MM.1S (cell line): ENCODE measurements around the gene PCDHA5.
"Not testable (repeated sequence)": the region's sequence is repeated elsewhere in the genome, so short reads cannot be mapped to it uniquely, and the experiment has no call there.

ENCODE experiments used
- DNase-seq: peaks from one replicate; pipeline ENCODE4 v3.0.0-alpha.2; 2015
- H2AFZ ChIP-seq: fragments of 300-600 bp; sonication (generic); 2 replicates; pipeline ENCODE4 v1.6.0; 2016; ENCODE audit warnings: antibody characterized with exemption, low read length
- H3F3A ChIP-seq: fragments of 300-600 bp; sonication (generic); 2 replicates; pipeline ENCODE4 v1.6.1; 2016; ENCODE audit warnings: mild to moderate bottlenecking, antibody characterized with exemption, low read length, moderate library complexity, mixed read lengths; ENCODE audit not compliant: insufficient read depth
- H3K27ac ChIP-seq: fragments of 300-600 bp; sonication (generic); 2 replicates; pipeline ENCODE4 v1.5.1; 2016; ENCODE audit warnings: mild to moderate bottlenecking, low read length
- H3K27me3 ChIP-seq: fragments of 300-600 bp; sonication (generic); replicated peaks from 2 replicates; pipeline ENCODE4 v1.6.0; 2016; ENCODE audit warnings: low read length; ENCODE audit not compliant: insufficient read depth
- H3K36me3 ChIP-seq: fragments of 300-600 bp; sonication (generic); replicated peaks from 2 replicates; pipeline ENCODE4 v1.6.1; 2016; ENCODE audit warnings: mild to moderate bottlenecking, low read length, mixed read lengths; ENCODE audit not compliant: insufficient read depth
- H3K4me1 ChIP-seq: fragments of 300-600 bp; sonication (generic); 2 replicates; pipeline ENCODE4 v1.6.1; 2016; ENCODE audit warnings: low read length, mixed read lengths
- H3K4me2 ChIP-seq: fragments of 300-600 bp; sonication (generic); 2 replicates; pipeline ENCODE4 v1.6.0; 2016; ENCODE audit warnings: low read depth, low read length
- H3K4me3 ChIP-seq: fragments of 300-600 bp; sonication (generic); 2 replicates; pipeline ENCODE4 v1.5.1; 2016; ENCODE audit warnings: low read length, mixed read lengths
- H3K79me2 ChIP-seq: fragments of 300-600 bp; sonication (generic); 2 replicates; pipeline ENCODE4 v1.6.1; 2016; ENCODE audit warnings: mixed run types, low read length, mixed read lengths
- H3K9ac ChIP-seq: fragments of 300-600 bp; sonication (generic); 2 replicates; pipeline ENCODE4 v1.6.1; 2016; ENCODE audit warnings: low read length, mixed read lengths
- H3K9me2 ChIP-seq: fragments of 300-600 bp; sonication (generic); replicated peaks from 2 replicates; pipeline ENCODE4 v1.6.1; 2016; ENCODE audit warnings: mild to moderate bottlenecking, low read length, mixed read lengths; ENCODE audit not compliant: insufficient read depth
- H3K9me3 ChIP-seq: fragments of 300-600 bp; sonication (generic); replicated peaks from 2 replicates; pipeline ENCODE4 v1.6.1; 2016; ENCODE audit warnings: mild to moderate bottlenecking, low read length, mixed read lengths; ENCODE audit not compliant: insufficient read depth
- H4K20me1 ChIP-seq: fragments of 300-600 bp; sonication (generic); 2 replicates; pipeline ENCODE4 v1.6.1; 2016; ENCODE audit warnings: mild to moderate bottlenecking, low read length, moderate library complexity, mixed read lengths; ENCODE audit not compliant: insufficient read depth
- CTCF ChIP-seq: fragments of 300-600 bp; sonication (generic); IDR thresholded peaks from 2 replicates; pipeline ENCODE4 v1.5.1; 2016; ENCODE audit warnings: antibody characterized with exemption, low read length, mixed read lengths
- EZH2 ChIP-seq: fragments of 300-600 bp; sonication (generic); optimal IDR thresholded peaks from 2 replicates; pipeline ENCODE3; 2017; ENCODE audit warnings: low read depth, mild to moderate bottlenecking, antibody characterized with exemption, low read length, mixed read lengths
- EZH2phosphoT487 ChIP-seq: fragments of 300-600 bp; sonication (generic); IDR thresholded peaks from 2 replicates; pipeline ENCODE4 v1.6.1; 2018; ENCODE audit warnings: antibody characterized with exemption, low read length

The PCDHA5 gene

DNA sequence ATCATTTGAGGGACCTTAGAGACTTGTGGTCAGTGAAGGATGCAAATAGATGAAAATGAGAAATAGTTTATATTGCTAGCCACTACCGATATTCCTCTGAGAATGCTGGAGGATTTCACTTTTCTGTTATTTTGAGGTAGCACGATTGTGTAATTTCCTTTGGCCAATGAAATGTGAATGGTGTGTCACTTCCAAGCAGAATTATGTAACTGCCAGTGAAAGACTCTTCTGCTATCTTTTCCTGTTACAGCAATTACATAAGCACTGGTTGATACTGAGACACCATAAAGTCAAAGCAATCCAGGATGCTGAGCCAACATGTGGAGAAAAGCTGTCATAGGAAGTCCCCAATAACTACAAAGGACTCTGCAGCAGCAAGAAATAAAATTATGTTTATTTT, 30.3 kb upstream of the PCDHA5 start:
- Histone ChIP-seq H2AFZ (no peak overlapping the region), H3K9ac (no peak overlapping the region), H3K9me2 (no peaks in the 10 kb centered on the region), H3K27me3 (no peaks in the 10 kb centered on the region), H3K79me2 (no peaks in the 10 kb centered on the region), H3K4me3 (no peak overlapping the region), H3K27ac (no peak overlapping the region), H3K9me3 (no peaks in the 10 kb centered on the region), H3F3A (no peaks in the 10 kb centered on the region), H4K20me1 (no peaks in the 10 kb centered on the region), H3K36me3 (no peaks in the 10 kb centered on the region), H3K4me2 (no peak overlapping the region), H3K4me1 (no peaks in the 10 kb centered on the region)
- DNase-seq: no peak
- no peak for TF ChIP-seq EZH2
- TF ChIP-seq CTCF: no peak
- TF ChIP-seq EZH2phosphoT487: no peak

DNA sequence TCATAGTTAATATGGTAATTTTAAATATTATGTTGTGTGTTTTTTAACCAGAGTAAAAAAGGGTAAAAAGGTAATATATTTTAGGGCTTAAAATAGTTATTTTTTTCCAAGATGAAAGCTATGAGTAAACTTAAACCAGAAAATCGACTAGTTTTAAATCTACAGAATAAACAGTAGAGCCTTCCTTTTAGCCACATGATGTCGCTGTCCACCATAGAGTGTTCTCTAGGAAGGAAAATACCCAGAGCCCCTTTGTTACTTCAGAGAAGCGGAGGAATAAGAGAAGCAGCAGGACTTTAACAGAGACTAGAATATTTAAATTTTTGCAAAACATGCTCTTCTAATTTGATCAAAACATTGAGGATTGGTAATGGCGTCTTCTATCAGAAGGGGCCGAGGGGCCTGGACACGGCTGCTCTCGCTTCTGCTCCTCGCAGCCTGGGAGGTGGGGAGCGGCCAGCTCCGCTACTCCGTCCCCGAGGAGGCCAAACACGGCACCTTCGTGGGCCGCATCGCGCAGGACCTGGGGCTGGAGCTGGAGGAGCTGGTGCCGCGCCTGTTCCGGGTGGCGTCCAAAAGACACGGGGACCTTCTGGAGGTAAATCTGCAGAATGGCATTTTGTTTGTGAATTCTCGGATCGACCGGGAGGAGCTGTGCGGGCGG, 26.7 kb upstream of the PCDHA5 start, which contains the start of gene PCDHA2:
PCDHA2 (plus strand) TSS at position 258 of the 664 bp plus-strand sequence.
- no peaks in the 10 kb centered on the region for H3K9me3 ChIP-seq
- no peaks in the 10 kb centered on the region for H4K20me1 ChIP-seq
- H3F3A ChIP-seq: no peaks in the 10 kb centered on the region
- peak within 1 kb of the TSS; percentile 58 for H3K4me3 ChIP-seq
- H3K36me3 ChIP-seq: no peaks in the 10 kb centered on the region
- peak within 1 kb of the TSS; percentile 50 for H3K4me2 ChIP-seq
- H3K9ac ChIP-seq: no peak within 1 kb of the TSS
- no peaks in the 10 kb centered on the region for H3K9me2 ChIP-seq
- H3K27me3 ChIP-seq: no peaks in the 10 kb centered on the region
- peak; percentile 53 for TF ChIP-seq CTCF
- TF ChIP-seq EZH2phosphoT487: no peak
- no peaks in the 10 kb centered on the region for H3K4me1 ChIP-seq
- no peak within 1 kb of the TSS for H3K27ac ChIP-seq
- H2AFZ ChIP-seq: peak within 1 kb of the TSS; percentile 67
- peak; percentile 54 for DNase-seq
- no peaks in the 10 kb centered on the region for H3K79me2 ChIP-seq

DNA sequence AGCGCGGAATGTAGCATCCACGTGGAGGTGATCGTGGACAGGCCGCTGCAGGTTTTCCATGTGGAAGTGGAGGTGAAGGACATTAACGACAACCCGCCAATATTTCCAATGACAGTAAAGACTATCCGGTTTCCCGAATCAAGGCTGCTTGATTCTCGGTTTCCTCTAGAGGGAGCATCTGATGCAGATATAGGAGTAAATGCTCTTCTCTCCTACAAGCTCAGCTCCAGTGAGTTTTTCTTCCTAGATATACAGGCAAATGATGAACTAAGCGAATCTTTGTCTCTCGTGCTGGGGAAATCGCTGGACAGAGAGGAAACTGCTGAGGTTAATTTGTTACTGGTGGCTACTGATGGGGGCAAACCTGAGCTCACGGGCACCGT, 26.2 kb upstream of the PCDHA5 start:
- Histone ChIP-seq H3K4me1 (no peaks in the 10 kb centered on the region), H4K20me1 (no peaks in the 10 kb centered on the region), H3K27ac (no peak overlapping the region), H3K36me3 (no peaks in the 10 kb centered on the region), H3K79me2 (no peaks in the 10 kb centered on the region), H3K27me3 (no peaks in the 10 kb centered on the region), H3K9me2 (no peaks in the 10 kb centered on the region), H3K9ac (no peak overlapping the region), H2AFZ (peak overlapping the region; percentile 67), H3K4me2 (peak overlapping the region; percentile 50), H3K4me3 (peak overlapping the region; percentile 58), H3K9me3 (no peaks in the 10 kb centered on the region), H3F3A (no peaks in the 10 kb centered on the region)
- peak; percentile 25 for DNase-seq
- no peak for TF ChIP-seq EZH2
- TF ChIP-seq CTCF: peak; percentile 39

- H3F3A ChIP-seq, H3K79me2 ChIP-seq, H3K27ac ChIP-seq, H3K27me3 ChIP-seq, DNase-seq, H3K9me3 ChIP-seq, H3K4me3 ChIP-seq, H3K36me3 ChIP-seq, H4K20me1 ChIP-seq, H3K4me2 ChIP-seq, H2AFZ ChIP-seq, H3K9ac ChIP-seq, H3K4me1 ChIP-seq, H3K9me2 ChIP-seq: not testable (repeated sequence)
These were observed 25.2 kb upstream of the PCDHA5 start for GRCh38 chr5:140796072-140796717.
